NB4 (cell line): Measurements from ENCODE around the gene RASAL2.

Source experiments
- MYC ChIP-seq: IDR thresholded peaks from 2 replicates; pipeline ENCODE4 v1.6.1; 2011; ENCODE audit warnings: low read depth, low read length
- TF ChIP-seq, protein P1 (sequence below): IDR thresholded peaks from one replicate; pipeline ENCODE4 v1.5.1; 2012; ENCODE audit warnings: low read depth, low read length

DNA sequence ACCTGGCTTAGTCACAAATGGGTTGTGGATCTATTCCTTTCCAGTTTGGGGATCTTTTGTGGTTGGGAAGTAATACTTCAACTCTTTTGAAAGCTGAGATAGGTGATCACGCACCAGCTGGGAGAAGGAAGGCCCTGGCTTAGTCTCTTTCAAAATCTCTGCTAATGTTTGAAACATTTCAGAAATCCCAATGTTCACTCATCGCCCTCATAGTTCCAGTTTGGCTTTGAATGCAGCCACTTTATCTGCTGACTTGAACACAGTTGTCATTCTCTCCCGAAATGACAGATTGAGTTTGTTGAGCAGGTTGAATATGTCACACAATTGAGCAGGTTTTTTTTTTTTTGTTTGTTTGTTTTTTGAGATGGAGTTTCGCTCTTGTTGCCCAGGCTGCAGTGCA is 24.6 kb downstream of the RASAL2 start:
- TF ChIP-seq, protein P1, sequence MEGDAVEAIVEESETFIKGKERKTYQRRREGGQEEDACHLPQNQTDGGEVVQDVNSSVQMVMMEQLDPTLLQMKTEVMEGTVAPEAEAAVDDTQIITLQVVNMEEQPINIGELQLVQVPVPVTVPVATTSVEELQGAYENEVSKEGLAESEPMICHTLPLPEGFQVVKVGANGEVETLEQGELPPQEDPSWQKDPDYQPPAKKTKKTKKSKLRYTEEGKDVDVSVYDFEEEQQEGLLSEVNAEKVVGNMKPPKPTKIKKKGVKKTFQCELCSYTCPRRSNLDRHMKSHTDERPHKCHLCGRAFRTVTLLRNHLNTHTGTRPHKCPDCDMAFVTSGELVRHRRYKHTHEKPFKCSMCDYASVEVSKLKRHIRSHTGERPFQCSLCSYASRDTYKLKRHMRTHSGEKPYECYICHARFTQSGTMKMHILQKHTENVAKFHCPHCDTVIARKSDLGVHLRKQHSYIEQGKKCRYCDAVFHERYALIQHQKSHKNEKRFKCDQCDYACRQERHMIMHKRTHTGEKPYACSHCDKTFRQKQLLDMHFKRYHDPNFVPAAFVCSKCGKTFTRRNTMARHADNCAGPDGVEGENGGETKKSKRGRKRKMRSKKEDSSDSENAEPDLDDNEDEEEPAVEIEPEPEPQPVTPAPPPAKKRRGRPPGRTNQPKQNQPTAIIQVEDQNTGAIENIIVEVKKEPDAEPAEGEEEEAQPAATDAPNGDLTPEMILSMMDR: no peak
- TF ChIP-seq MYC: no peak
